IMR-90 (cell line): ENCODE results near the gene BCO2. TPM values are rescaled to one million over a fixed set of nuclear protein-coding genes. Genes with fewer than 3 reads are reported as not detected.

Experiments
- ATAC-seq: fragments of 200-7000 bp; cut with Tn5 transposase; 2 replicates; pipeline ENCODE4 v1.9.1; 2020; ENCODE audit warnings: low read depth, mild to moderate bottlenecking, moderate library complexity
- BruUV-seq: library from RNA; stranded (reverse); fragments of 400-500 nt; replicated peaks from 2 replicates; lab custom pipeline; 2021; lab: Mats Ljungman, UMichigan
- CTCF ChIA-PET: fragments of 300-600 bp; formaldehyde crosslinking; extraction: SDS; loops from one replicate; lab custom pipeline; 2021; ENCODE audit warnings: antibody characterized with exemption; lab: Yijun Ruan, JAX
- POLR2A ChIA-PET: fragments of 300-600 bp; sonication (Branson Sonifier 250); formaldehyde crosslinking; loops from one replicate; lab custom pipeline; 2022; ENCODE audit warnings: antibody characterized with exemption; ENCODE audit not compliant: unreplicated experiment; lab: Charles Lee
- DNase-seq: peaks from one replicate; pipeline ENCODE4 v3.0.0; 2013
- H2AFZ ChIP-seq: replicated peaks from 2 replicates; pipeline ENCODE3; 2013; ENCODE audit warnings: low read length, mild to moderate bottlenecking; ENCODE audit not compliant: poor library complexity
- H2AK5ac ChIP-seq: 2 replicates; pipeline ENCODE4 v1.6.1; 2013; ENCODE audit warnings: low read depth, low read length, inconsistent platforms
- H2AK9ac ChIP-seq: replicated peaks from 2 replicates; pipeline ENCODE3; 2013; ENCODE audit warnings: mild to moderate bottlenecking, low read depth, low read length, moderate library complexity; ENCODE audit not compliant: poor library complexity
- H2BK120ac ChIP-seq: 2 replicates; pipeline ENCODE4 v1.6.1; 2013; ENCODE audit warnings: low read depth, low read length, inconsistent platforms
- H2BK15ac ChIP-seq: 3 replicates; pipeline ENCODE4 v1.6.1; 2013; ENCODE audit warnings: low read depth, low read length, inconsistent platforms
- H2BK20ac ChIP-seq: 2 replicates; pipeline ENCODE4 v1.6.1; 2013; ENCODE audit warnings: low read depth, mild to moderate bottlenecking, inconsistent platforms, low read length, moderate library complexity
- H2BK5ac ChIP-seq: 2 replicates; pipeline ENCODE4 v1.6.1; 2013; ENCODE audit warnings: mild to moderate bottlenecking, low read depth, low read length, inconsistent platforms; ENCODE audit not compliant: poor library complexity, severe bottlenecking
- H3K14ac ChIP-seq: replicated peaks from 2 replicates; pipeline ENCODE4 v1.6.1; 2013; ENCODE audit warnings: low read depth, low read length, inconsistent platforms
- H3K18ac ChIP-seq: 2 replicates; pipeline ENCODE4 v1.6.1; 2013; ENCODE audit warnings: low read depth, low read length, control low read depth
- H3K23ac ChIP-seq: 2 replicates; pipeline ENCODE4 v1.6.1; 2013; ENCODE audit warnings: low read depth, low read length, inconsistent platforms
- H3K27ac ChIP-seq: 2 replicates; pipeline ENCODE4 v1.5.1; 2013; ENCODE audit warnings: mild to moderate bottlenecking, control low read depth, low read length; ENCODE audit not compliant: insufficient read depth
- H3K27me3 ChIP-seq: 2 replicates; pipeline ENCODE4 v1.6.1; 2013; ENCODE audit warnings: low read length; ENCODE audit not compliant: control insufficient read depth, insufficient read depth
- H3K36me3 ChIP-seq: 2 replicates; pipeline ENCODE4 v1.6.1; 2013; ENCODE audit warnings: low read length, mixed read lengths; ENCODE audit not compliant: control insufficient read depth, insufficient read depth
- H3K4ac ChIP-seq: 2 replicates; pipeline ENCODE4 v1.6.1; 2013; ENCODE audit warnings: low read depth, low read length, inconsistent platforms
- H3K4me1 ChIP-seq: 2 replicates; pipeline ENCODE4 v1.6.1; 2013; ENCODE audit warnings: low read length, mixed read lengths; ENCODE audit not compliant: control insufficient read depth, insufficient read depth
- H3K4me2 ChIP-seq: 2 replicates; pipeline ENCODE4 v1.6.1; 2013; ENCODE audit warnings: low read depth, mild to moderate bottlenecking, control low read depth, low read length, moderate library complexity
- H3K4me3 ChIP-seq: 2 replicates; pipeline ENCODE4 v1.5.1; 2013; ENCODE audit warnings: low read depth, mild to moderate bottlenecking, control low read depth, low read length, moderate library complexity; ENCODE audit not compliant: insufficient read depth
- H3K56ac ChIP-seq: 2 replicates; pipeline ENCODE4 v1.6.1; 2013; ENCODE audit warnings: low read length, inconsistent platforms; ENCODE audit not compliant: insufficient read depth; ENCODE audit errors: extremely low read depth
- H3K79me1 ChIP-seq, 2 experiments: 2 replicates each; pipeline ENCODE4 v1.6.1; 2013; ENCODE audit warnings: low read length in 2 of 2, inconsistent platforms in 1 of 2, low read depth in 1 of 2
- H3K9ac ChIP-seq: 2 replicates; pipeline ENCODE4 v1.6.1; 2013; ENCODE audit warnings: low read depth, low read length, control low read depth
- H3K9me1 ChIP-seq: 2 replicates; pipeline ENCODE4 v1.6.1; 2013; ENCODE audit warnings: low read length, inconsistent platforms; ENCODE audit not compliant: insufficient read depth
- H3K9me3 ChIP-seq: 2 replicates; pipeline ENCODE4 v1.6.1; 2013; ENCODE audit warnings: low read length; ENCODE audit not compliant: control insufficient read depth, insufficient read depth
- H4K20me1 ChIP-seq: 2 replicates; pipeline ENCODE4 v1.6.1; 2013; ENCODE audit warnings: low read length, inconsistent platforms; ENCODE audit not compliant: insufficient read depth
- H4K5ac ChIP-seq: 2 replicates; pipeline ENCODE4 v1.6.1; 2013; ENCODE audit warnings: mild to moderate bottlenecking, low read depth, low read length, control low read depth
- H4K8ac ChIP-seq, 2 experiments: 2 replicates each; pipeline ENCODE4 v1.6.1; 2013; ENCODE audit warnings: low read depth in 2 of 2, low read length in 2 of 2, control low read depth in 1 of 2, inconsistent platforms in 1 of 2
- H4K91ac ChIP-seq: 2 replicates; pipeline ENCODE4 v1.6.1; 2013; ENCODE audit warnings: low read depth, low read length, inconsistent platforms; ENCODE audit not compliant: insufficient read depth
- CEBPB ChIP-seq: IDR thresholded peaks from 2 replicates; pipeline ENCODE4 v1.6.1; 2012; ENCODE audit warnings: low read depth, low read length, improper control_type of control experiment
- FOS ChIP-seq: fragments of 150-350 bp; IDR thresholded peaks from 2 replicates; pipeline ENCODE4 v1.6.1; 2016; ENCODE audit warnings: low read depth, low read length
- MXI1 ChIP-seq: IDR thresholded peaks from 2 replicates; pipeline ENCODE4 v1.6.1; 2012; ENCODE audit warnings: low read depth, mild to moderate bottlenecking, low read length, moderate library complexity, borderline replicate concordance
- POLR2A ChIP-seq: IDR thresholded peaks from 2 replicates; pipeline ENCODE4 v1.6.1; 2012; ENCODE audit warnings: mild to moderate bottlenecking, low read depth, low read length
- WGBS, 2 experiments: methylation state at CpG; one replicate each; pipeline versions ENCODE4 v1.1.5 to v1.1.7; 2013; ENCODE audit warnings: missing lambda C conversion rate in 2 of 2; ENCODE audit not compliant: insufficient read length in 1 of 2; ENCODE audit errors: extremely low coverage in 2 of 2; 5-methylcytosine and 5-hydroxymethylcytosine counted together
- dilution Hi-C: fragments of 300-500 bp; cut with HindIII; formaldehyde crosslinking; loops from one replicate; pipeline ENCODE4 v1.14.3; 2018; ENCODE audit warnings: low sequenced_read_pairs; ENCODE audit not compliant: unreplicated experiment
- in situ Hi-C: fragments of 300-500 bp; cut with MboI; formaldehyde crosslinking; loops from 3 replicates; pipeline ENCODE4 v1.14.3; 2019; ENCODE audit warnings: low sequenced_read_pairs, inconsistent platforms, mixed read lengths
- intact Hi-C: fragments of 100-400 bp; cut with micrococcal nuclease; formaldehyde crosslinking; loops from 2 replicates; pipeline ENCODE4 v1.10.0; 2022
- polyA plus RNA-seq, 3 experiments: library from polyadenylated mRNA; depleted of rRNA; stranded (reverse); fragments of >200 nt; gene quantifications; 2 replicates each; pipeline ENCODE4 v1.2.3, GENCODE V29; 2012; ENCODE audit warnings: low replicate concordance in 1 of 3
- total RNA-seq: library from RNA; depleted of rRNA; stranded (reverse); fragments of >200 nt; gene quantifications from 2 replicates; pipeline ENCODE4 v1.2.3, GENCODE V29; 2012

BCO2 gene
- total and polyA plus RNA-seq, 2 of the 4 experiments (the other 2 are of a cell fraction), result 0.18 to 0.68 TPM

DNA sequence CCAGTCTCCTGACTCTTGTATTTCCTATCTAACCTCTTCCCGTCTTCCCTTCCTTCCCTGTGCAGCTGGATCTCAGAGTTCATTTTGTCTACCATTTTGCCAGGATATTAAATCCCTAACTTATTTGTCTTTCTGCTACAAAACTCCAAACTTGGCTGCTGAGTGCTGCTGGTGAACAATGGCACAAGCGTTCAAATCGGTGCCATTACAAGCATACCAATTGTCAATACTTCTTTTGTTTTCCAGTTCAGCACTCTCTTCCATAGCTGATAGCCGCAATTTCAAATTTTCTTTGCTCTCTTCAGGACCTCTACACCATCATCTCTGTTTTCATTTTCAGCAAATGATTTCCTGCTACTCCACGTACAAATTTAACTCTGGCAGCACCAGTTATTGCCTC, 24.8 kb upstream of the BCO2 start:
- dilution Hi-C loops, result no loop called here
- CTCF ChIA-PET, result interaction anchor here (1.3 kb wide), 1 partner anchor 19 kb away, joined by 3 read pairs; no protein-coding TSS in a partner anchor

More for the DNA sequence above, 24.8 kb upstream of the BCO2 start:
- H3K9me3 ChIP-seq, result no peaks in the 10 kb centered on the region
- H3K4me2 ChIP-seq, result no peak overlapping the region
- ATAC-seq (no peak), DNase-seq (no peak)
- no peak overlapping the region for H2AK5ac ChIP-seq
- no peaks in the 10 kb centered on the region for H3K27me3 ChIP-seq
- no peaks in the 10 kb centered on the region for H3K36me3 ChIP-seq
- H2AFZ ChIP-seq, result no peak overlapping the region
- no peak overlapping the region for H3K14ac ChIP-seq
- no peaks in the 10 kb centered on the region for H3K9me1 ChIP-seq
- H3K56ac ChIP-seq, result no peak overlapping the region
- 91% methylated on average over 5 of the region's 5 CpGs; no CpG with 5 or more reads in 1 of the 2 experiments for WGBS, 2 experiments
- H3K4me1 ChIP-seq, result no peaks in the 10 kb centered on the region
- no peak overlapping the region for H4K91ac ChIP-seq
- H2BK5ac ChIP-seq, result no peak overlapping the region
- no peak overlapping the region for H3K4me3 ChIP-seq
- H2AK9ac ChIP-seq, result no peak overlapping the region
- H4K5ac ChIP-seq, result no peak overlapping the region
- H4K20me1 ChIP-seq, result no peaks in the 10 kb centered on the region
- no peak overlapping the region for H2BK20ac ChIP-seq
- H3K18ac ChIP-seq, result no peak overlapping the region
- no TSS peak for BruUV-seq
- no peak overlapping the region for H4K8ac ChIP-seq
- no peak overlapping the region for H3K23ac ChIP-seq
- no peak overlapping the region for H3K27ac ChIP-seq
- TF ChIP-seq FOS (no peak), MXI1 (no peak), POLR2A (no peak), CEBPB (no peak)
- POLR2A ChIA-PET, result no interaction called here
- in situ Hi-C loops, result loop anchor here (5.0 kb wide), 1 partner anchor 33 kb away; no protein-coding TSS in a partner anchor
- H2BK120ac ChIP-seq, result no peak overlapping the region
- intact Hi-C loops, result loop anchor here (5.0 kb wide), 1 partner anchor 1527 kb away; no protein-coding TSS in a partner anchor
- no peak overlapping the region for H3K9ac ChIP-seq
- H3K4ac ChIP-seq, result no peak overlapping the region
- H2BK15ac ChIP-seq, result peak overlapping the region; percentile 13; the same call in 1 of the 3 replicates
- H3K79me1 ChIP-seq, result no peaks in the 10 kb centered on the region; a peak in 1 of 4 replicates
